MM.1S (cell line): ENCODE results near the gene RHOBTB1.

Source experiments
- CTCF ChIP-seq: fragments of 300-600 bp; sonication (generic); IDR thresholded peaks from 2 replicates; pipeline ENCODE4 v1.5.1; 2016; ENCODE audit warnings: antibody characterized with exemption, low read length, mixed read lengths
- EZH2 ChIP-seq: fragments of 300-600 bp; sonication (generic); optimal IDR thresholded peaks from 2 replicates; pipeline ENCODE3; 2017; ENCODE audit warnings: low read depth, mild to moderate bottlenecking, antibody characterized with exemption, low read length, mixed read lengths
- EZH2phosphoT487 ChIP-seq: fragments of 300-600 bp; sonication (generic); IDR thresholded peaks from 2 replicates; pipeline ENCODE4 v1.6.1; 2018; ENCODE audit warnings: antibody characterized with exemption, low read length

- TF ChIP-seq CTCF (no peak), EZH2phosphoT487 (no peak), EZH2 (no peak)
Measured at GRCh38 chr10:60853637-60854036, 90.3 kb downstream of the RHOBTB1 start.
